Epithelial cell of proximal tubule (primary cell): ENCODE results near the gene ATP6V1B1. TPM values are rescaled to one million over a fixed set of nuclear protein-coding genes. Genes with fewer than 3 reads are reported as not detected.

Source experiments
- DNase-seq: peaks from one replicate; pipeline ENCODE4 v3.0.0-alpha.2; 2011; ENCODE audit warnings: low read depth
- H3K4me3 ChIP-seq: 2 replicates; pipeline ENCODE4 v1.5.1; 2011; ENCODE audit warnings: low read depth, mild to moderate bottlenecking, low read length
- CTCF ChIP-seq: conservative IDR thresholded peaks from 2 replicates; pipeline ENCODE4 v1.5.1; 2012; ENCODE audit warnings: low read depth, mild to moderate bottlenecking, low read length
- total RNA-seq: library from RNA; depleted of rRNA; stranded (reverse); fragments of >200 nt; gene quantifications from 2 replicates; pipeline ENCODE4 v1.2.3, GENCODE V29; 2015

ATP6V1B1 gene
- total RNA-seq, 1 donor from 2014 or later: 0.81 TPM

GRCh38 chr2:70982971-70983370 lies 47.3 kb downstream of the ATP6V1B1 start:
- no peak for DNase-seq
- H3K4me3 ChIP-seq: no peak overlapping the region

DNA sequence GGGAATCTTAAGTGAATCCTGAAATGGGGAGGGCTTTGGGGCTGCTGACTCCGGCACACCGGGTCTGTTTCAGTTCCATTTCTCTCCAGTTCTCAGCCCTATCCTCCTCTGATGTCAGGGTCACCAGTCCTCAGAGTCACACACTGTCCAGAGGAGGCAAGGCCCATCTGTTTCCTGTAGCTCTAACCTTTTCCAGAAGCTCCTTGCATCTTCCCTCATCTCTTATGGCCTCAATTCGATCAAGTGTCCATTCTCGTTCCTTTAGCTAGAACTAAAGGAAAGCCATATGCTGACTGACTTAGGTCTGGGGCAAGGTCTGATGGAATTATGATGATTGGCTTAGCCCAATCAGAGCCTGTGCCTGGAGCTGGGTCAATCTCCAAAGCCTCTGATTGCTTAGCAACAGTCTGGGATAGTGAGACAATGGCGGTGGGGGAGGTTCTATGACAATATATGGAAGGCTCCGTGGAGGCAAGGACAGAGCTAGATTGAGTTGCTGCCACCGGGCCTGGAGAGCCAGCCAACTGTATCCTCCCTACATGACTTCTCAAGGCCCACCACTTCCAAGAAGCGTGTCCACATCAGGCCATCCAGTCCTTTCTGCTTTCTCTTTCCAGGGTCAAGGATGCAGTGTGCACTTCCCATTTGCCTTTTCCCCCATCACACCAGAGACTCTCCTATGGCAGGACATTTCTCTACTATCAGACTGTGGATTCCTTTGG lies 48.0 kb downstream of the ATP6V1B1 start:
- TF ChIP-seq CTCF: no peak
- H3K4me3 ChIP-seq: no peak overlapping the region
- no peak for DNase-seq

More at GRCh38 chr2:70982971-70983370, 47.3 kb downstream of the ATP6V1B1 start:
- TF ChIP-seq CTCF: no peak

- no peak for TF ChIP-seq CTCF
- no peak for DNase-seq
Observed at GRCh38 chr2:70984228-70984575, 48.5 kb downstream of the ATP6V1B1 start.

GRCh38 chr2:70984576-70985282 lies 49.0 kb downstream of the ATP6V1B1 start:
- no peak for DNase-seq
- no peak overlapping the region for H3K4me3 ChIP-seq
- peak; percentile 57 for TF ChIP-seq CTCF

More at GRCh38 chr2:70984228-70984575, 48.5 kb downstream of the ATP6V1B1 start:
- H3K4me3 ChIP-seq: no peak overlapping the region

DNA sequence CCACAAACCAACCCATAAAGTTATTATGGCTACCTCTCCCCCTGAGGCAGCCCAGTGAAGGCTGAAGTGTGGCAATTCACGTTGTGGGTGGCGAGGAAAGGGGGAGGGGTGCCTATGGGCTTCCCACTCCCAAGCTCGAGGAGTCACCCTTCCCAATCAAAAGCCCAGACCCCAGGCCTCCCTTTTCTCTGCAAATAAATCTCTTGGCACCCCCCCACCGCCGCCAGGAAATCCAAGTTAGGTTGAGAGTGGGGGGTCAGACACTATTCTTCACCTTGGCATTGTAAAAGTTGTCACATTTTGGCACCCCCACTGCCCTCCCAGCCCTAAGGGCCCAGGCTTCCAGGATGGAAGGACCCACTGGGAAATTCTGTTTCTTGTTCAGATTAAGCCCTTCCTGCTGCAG lies 49.6 kb downstream of the ATP6V1B1 start:
- no peak overlapping the region for H3K4me3 ChIP-seq
- TF ChIP-seq CTCF: no peak
- no peak for DNase-seq

DNA sequence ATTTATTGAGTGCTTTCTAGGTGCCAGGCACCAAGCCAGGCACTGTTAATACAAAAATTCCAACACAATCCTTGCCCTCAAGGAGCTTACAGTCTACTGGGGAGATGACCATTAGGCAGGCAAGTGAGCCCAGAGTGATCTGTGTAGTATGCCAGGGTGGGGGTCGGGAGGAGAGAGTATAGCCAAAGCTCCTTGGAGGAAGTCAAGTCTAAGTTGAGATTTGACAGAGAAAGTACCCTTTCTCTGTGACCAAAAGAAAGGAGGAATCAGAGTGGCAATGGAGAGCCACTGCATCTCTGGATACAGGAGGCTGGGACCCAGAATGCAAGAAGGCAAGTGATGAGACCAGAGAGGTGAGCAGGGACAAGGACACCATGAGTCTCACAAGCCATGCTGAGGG lies 50.3 kb downstream of the ATP6V1B1 start:
- no peak overlapping the region for H3K4me3 ChIP-seq
- DNase-seq: no peak
- no peak for TF ChIP-seq CTCF
